GM21576 (cell line): ENCODE data around the gene BTG4.

ENCODE experiments used
- ATAC-seq: cut with Tn5 transposase; IDR thresholded peaks from one replicate; pipeline ENCODE4 v1.9.1; 2021; ENCODE audit warnings: mild to moderate bottlenecking, moderate library complexity; ENCODE audit not compliant: unreplicated experiment

BTG4 gene

DNA sequence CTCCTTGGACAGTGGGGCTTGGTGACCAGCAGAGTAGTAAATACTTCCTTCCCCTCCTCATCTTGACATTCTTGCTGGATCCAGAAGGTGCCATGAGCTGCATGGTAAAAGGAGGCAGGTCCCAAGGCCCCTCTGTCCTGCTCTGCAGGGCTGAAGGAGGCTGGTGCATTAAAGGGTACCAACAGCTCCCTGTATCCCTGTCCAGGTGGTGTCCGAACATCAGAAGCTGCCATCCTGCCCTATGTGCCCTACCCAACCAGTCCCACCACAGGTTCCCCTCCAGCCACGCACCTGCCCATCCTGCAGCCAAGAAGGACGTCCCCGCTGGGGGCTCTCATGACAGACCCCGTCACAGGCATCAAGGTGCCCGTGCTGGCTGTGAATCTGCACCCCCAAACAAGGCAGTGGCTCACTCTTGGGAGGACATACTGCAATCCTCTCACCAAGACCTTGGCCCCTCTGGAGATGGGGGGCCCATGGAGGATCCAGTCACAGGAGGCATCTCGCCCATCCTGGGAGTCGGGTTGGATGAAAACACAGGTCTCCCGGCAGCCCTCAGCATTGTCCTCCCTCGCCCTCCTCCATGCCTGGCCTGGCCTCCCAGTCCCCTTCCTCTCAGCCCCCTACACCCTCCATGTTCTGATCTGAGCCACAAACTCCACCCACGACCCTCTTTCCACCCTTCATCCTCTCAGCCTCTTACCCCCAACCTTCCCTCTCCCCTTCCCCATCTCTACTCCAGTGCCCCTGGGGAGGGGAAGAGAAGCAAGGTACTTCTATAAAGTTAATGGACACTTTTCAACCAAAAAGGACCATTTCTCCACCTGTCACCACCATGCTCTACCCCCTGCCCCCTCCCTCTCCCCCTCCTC is 55.1 kb downstream of the BTG4 start:
- ATAC-seq = no peak

GRCh38 chr11:111456086-111456858 is 55.9 kb downstream of the BTG4 start:
- no peak for ATAC-seq

DNA sequence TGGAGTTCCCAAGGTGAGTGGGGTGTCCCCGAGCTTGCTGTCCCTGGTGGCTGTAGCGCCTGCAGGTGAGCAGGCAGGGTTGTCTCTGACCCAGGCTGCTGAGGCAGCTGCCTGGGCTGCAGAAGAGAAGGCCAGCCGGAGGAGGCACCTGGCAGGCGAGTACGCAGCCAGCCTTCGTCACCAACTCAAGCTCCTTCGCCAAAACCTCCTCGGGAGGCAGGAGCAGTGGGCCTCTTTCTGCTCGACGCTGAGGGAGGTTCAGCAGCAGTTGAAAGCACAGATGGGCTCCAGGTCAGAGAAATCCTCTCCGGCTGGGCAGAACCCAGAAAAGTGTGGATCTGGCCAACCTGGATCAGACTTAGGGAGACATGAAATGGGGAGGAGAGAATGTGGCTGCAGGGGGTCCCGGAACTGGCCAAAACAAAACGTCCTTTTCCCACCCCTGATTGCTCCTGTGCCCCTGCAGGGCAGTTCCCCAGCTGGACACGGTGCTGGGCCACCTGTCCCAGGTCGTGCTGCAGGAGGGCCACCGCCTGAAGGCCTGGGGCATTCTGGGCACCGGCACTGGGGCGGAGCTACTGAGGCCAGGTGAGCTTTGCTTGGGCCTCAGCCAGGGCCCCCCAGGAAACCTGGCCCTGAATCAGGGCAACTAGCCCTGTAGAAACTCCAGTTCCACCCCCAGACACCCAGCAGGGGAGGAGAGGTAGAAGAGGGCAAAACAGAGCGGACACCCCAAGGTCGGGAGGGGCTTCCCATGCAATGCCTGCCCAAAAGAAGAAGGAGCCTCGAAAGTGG is 56.7 kb downstream of the BTG4 start:
- ATAC-seq = no peak

GRCh38 chr11:111454561-111455192 is 57.5 kb downstream of the BTG4 start:
- ATAC-seq = no peak

- ATAC-seq = no peak
Observed at GRCh38 chr11:111452817-111453552, 59.2 kb downstream of the BTG4 start.

DNA sequence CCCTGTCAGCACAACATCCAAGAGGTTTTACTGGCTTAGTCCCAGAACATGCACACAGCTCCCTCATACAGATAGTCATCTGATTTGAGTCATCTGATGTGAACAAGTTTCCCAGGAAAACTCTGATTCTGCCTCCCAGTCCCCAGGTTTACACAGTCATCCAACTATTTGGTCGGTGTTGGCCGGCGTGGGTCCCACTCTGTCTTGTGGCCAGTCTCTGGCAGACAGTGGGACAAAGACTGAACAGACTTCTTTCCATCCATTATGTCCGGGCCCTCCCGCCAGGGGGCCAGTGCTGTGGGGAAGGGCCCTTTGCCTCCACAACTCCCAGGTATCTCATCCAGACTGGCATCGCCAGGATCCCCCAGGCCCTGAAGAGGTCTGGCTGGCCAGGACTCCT is 60.0 kb downstream of the BTG4 start:
- no peak for ATAC-seq

DNA sequence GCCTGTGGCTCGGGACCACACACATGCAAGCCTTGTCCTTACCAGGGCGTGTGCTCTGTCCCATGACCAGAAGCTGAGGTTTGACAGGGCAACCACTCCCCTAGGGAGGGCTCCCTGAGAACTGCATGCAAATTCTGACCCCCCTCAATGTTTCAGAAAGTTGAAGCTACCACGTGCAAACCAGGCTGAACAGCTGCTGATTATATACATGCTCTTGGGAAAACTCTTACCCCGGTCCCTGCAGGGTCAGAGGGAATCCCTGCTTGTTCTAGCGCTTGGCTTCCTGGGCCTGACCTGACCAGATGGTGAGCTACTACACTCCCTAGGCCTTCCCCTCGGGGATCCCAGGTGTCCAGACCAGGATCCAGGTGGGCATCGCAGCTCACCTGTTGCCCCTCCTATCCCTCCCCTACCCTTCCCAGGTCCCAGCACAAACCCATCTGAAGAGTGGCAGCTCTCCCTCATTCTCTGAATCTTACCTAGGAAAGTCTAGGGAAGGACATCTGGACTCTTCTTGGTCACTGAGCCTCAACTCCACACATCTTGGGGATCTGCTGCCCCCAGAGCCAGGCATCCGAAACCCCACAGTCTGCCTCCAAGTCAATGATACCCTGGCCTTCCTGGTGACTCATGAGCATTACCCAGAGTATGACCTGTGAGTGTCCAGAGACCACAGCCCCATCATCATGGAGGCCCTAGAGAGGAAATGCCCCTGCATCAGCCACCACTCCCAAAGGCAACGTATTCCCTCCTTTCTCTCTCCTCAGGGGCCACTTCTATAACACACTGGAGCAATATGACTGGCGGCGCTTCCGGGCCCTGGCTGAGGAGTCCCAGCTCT is 61.5 kb downstream of the BTG4 start:
- peak; percentile 80 for ATAC-seq

DNA sequence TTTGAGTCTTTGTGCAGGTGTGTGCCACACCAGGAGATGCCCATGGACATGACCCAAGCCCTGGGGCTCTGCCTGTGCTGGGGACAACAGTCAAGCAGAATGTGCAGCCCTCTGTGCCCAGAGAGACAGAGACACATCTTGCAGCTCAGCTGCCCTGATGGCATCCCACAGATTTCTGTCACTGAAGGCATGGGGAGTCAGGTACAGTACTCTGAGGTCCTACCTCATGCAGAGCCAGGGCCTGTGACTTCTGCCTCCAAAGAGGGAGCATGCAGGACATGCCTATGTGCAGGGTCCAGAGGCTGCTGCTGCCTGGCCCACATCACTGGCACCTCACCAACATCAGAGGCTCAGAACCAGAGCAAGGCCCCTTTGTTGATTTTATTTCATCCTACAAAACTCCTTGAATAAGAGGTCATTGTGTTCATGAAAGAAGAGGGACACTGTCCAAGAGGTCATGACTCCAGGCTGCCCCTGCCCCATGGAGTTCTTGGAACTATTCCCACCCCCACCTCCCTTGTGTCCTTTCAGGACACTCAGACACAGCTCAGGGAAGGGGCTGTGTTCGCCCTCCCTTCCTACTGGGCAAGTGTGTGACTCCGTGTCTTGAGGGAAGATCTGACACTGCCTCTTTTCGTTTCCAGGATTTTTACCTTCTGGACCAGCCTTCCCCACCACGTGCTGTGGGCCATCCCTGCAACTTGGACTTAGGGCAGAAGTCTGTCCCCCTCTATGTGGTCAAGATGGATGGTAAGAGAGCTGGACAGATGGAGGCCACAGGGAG is 62.3 kb downstream of the BTG4 start:
- no peak for ATAC-seq

GRCh38 chr11:111448831-111449557 is 63.2 kb downstream of the BTG4 start:
- ATAC-seq = no peak

DNA sequence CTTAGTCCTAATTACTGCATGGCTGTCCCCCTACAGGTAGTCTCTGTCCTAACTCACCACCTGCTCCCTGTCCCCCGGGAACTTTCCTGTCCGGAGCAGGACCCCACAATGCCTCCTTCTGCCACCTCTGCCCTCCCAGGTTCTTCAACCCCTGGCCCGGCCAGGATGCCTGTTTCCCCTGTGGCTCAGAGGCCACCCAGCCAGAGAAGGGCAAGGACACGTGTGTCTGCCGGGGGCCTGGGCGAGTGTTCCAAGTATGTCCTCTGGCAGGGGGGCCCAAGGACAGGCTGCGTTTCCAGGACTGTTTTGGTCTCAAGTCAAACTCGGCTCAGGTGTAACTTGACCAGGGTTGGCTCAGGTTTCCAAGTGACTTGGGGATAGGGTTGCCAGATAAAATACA is 63.8 kb downstream of the BTG4 start:
- ATAC-seq = no peak

GRCh38 chr11:111447931-111448330 is 64.3 kb downstream of the BTG4 start:
- ATAC-seq = no peak

- no peak for ATAC-seq
Observed at GRCh38 chr11:111447112-111447471, 65.1 kb downstream of the BTG4 start.

- peak; percentile 79 for ATAC-seq
Observed at GRCh38 chr11:111446404-111447111, 65.6 kb downstream of the BTG4 start.

- no peak for ATAC-seq
Observed at GRCh38 chr11:111445586-111445985, 66.6 kb downstream of the BTG4 start.
